H7 (cell line): ENCODE data around the gene LMO3. TPM values are rescaled to one million over a fixed set of nuclear protein-coding genes. Genes with fewer than 3 reads are reported as not detected.
"Not testable (repeated sequence)": the region's sequence is repeated elsewhere in the genome, so short reads cannot be mapped to it uniquely, and the experiment has no call there.

Experiments
- DNase-seq: peaks from one replicate; pipeline ENCODE4 v3.0.0; 2012
- H3K27me3 ChIP-seq: 2 replicates; pipeline ENCODE4 v1.6.0; 2011; ENCODE audit warnings: mild to moderate bottlenecking, low read length; ENCODE audit not compliant: control insufficient read depth, insufficient read depth
- H3K36me3 ChIP-seq: replicated peaks from 2 replicates; pipeline ENCODE4 v1.5.1; 2011; ENCODE audit warnings: low read length; ENCODE audit not compliant: control insufficient read depth, insufficient read depth
- H3K4me3 ChIP-seq: 2 replicates; pipeline ENCODE4 v1.5.1; 2011; ENCODE audit warnings: low read depth, mild to moderate bottlenecking, control low read depth, low read length, moderate library complexity; ENCODE audit not compliant: insufficient read depth
- total RNA-seq: library from RNA; depleted of rRNA; stranded (reverse); fragments of >200 nt; shearing (Covaris generic); gene quantifications from 2 replicates; pipeline ENCODE4 v1.2.3, GENCODE V29; 2014

Gene LMO3
- total RNA-seq, 1 experiment from 2014 or later, result 10.9 TPM

DNA sequence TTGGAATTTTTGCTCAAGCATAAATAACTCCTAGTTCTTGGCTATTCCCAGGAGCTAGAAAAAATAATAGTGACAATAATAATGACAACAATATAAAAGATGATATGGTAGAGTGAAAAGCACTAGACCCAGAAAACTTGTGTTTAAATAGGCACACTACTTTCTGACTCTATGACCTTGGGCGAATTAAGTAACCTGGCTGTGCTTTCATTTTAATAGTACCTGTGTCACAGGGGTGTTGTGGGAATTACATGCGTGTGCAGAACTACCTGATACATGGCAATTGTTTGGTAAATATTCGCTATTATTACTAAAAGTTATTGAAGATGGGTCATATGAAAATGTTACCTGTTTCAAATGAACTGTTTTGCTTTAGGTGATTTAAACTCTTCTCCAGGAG is 60.1 kb downstream of the LMO3 start:
- no peak for DNase-seq
- no peaks in the 10 kb centered on the region for H3K27me3 ChIP-seq
- H3K4me3 ChIP-seq, result no peak overlapping the region
- H3K36me3 ChIP-seq, result no peaks in the 10 kb centered on the region

DNA sequence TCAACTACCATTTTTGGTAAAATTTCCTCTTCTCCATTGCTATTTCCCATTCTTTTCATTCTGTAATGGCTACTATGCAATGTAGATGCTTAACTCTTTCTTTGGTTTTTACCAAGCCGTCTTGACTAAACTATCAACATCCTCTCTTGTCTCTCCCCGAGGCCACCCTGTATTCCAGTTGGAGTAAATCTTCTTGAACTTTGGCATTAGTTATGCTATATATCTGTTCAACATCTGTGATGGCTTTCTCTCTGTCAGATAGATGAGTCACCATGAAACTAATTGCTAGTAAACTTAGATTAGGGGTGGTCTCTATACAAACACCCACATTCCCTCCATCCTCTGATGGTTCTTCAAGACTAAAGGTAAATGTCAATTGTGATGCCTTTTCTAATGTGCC is 63.4 kb downstream of the LMO3 start:
- Histone ChIP-seq H3K4me3 (no peak overlapping the region), H3K36me3 (no peaks in the 10 kb centered on the region), H3K27me3 (no peaks in the 10 kb centered on the region)
- DNase-seq, result no peak

DNA sequence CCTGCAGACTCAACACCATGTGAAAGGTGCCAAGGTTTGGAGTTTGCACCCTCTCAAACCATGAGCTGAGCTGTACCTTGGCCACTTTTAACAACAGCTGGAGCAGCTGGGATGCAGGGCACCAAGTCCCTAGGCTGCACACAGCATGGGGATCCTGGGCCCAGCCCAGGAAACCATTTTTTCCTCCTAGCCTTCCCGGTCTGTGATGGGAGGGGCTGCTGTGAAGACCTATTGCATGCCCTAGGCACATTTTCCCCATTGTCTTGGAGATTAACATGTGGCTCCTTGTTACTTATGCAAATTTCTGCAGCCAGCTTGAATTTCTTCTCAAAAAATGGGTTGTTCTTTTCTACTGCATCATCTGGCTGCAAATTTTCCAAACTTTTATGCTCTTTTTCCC is 68.3 kb downstream of the LMO3 start:
- H3K36me3 ChIP-seq, H3K27me3 ChIP-seq, H3K4me3 ChIP-seq, DNase-seq: not testable (repeated sequence)

DNA sequence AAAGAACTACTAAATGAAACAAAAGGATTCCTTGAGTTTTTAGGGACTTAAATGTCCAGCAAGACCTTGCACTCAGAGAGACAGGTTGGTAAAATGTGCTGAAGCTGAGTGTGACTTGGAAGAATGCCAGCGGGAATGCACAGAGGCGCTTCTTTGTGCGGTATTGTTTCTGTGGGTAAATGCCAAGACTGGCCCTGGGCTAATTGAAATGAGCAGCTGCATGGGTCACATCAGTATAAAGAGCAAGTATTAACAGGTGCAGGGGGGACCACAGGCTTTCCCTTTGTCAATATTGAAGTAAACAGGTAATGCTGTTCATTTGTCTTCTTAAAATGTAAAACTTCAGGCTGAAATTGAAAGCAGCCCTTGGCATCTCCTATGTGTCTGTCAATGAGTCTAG is 74.3 kb downstream of the LMO3 start:
- DNase-seq, result no peak
- H3K36me3 ChIP-seq, result no peaks in the 10 kb centered on the region
- H3K27me3 ChIP-seq, result no peaks in the 10 kb centered on the region
- H3K4me3 ChIP-seq, result no peak overlapping the region

DNA sequence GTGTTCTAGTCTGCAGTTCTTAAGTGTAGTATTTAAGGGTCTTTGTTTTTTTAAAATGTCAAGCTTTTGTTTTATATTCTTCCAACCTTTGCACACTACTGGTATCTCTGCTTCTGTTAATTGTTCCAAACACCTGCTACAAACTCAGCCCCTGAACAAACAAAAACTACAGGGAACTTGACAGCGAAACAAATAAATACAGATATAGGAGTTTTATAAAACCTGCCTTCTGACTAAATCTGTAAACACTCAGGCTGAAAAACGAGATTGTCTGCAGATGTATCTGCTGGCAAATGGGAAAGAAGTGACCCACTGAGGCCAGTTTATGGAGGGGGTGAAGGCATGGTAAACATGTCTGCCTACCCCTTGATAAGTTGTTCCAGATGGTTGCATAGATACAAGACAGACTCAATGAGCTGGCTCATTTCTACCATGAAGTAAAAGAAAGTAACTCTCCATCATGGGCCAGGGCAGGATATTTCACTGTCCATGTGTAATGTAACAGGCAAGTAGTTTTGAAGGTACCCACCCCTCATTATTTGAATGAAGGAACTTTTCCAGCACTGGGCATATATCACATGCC is 75.6 kb downstream of the LMO3 start:
- H3K36me3 ChIP-seq, result no peaks in the 10 kb centered on the region
- H3K27me3 ChIP-seq, result no peaks in the 10 kb centered on the region
- DNase-seq, result no peak
- H3K4me3 ChIP-seq, result no peak overlapping the region

DNA sequence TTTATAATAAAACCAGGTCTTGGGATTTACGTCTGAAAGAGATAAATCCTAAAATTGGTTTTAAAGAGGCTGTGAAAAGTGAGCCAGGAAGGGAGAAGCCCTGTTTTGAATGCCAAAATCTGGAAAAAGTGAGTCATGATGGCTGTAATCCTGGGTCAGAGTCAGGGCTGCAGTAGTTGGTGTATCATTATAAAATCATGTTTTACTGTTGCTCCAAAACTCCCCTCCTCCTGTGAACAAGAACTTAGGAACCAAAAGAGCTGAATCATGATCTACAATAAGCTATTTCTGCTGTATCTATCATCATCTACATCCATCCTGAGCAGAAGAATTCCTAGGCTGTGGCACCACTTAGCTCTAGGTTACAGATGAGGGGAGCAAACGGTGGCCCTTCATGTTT is 79.3 kb downstream of the LMO3 start:
- Histone ChIP-seq H3K36me3 (no peaks in the 10 kb centered on the region), H3K27me3 (no peaks in the 10 kb centered on the region)
- DNase-seq, result no peak

DNA sequence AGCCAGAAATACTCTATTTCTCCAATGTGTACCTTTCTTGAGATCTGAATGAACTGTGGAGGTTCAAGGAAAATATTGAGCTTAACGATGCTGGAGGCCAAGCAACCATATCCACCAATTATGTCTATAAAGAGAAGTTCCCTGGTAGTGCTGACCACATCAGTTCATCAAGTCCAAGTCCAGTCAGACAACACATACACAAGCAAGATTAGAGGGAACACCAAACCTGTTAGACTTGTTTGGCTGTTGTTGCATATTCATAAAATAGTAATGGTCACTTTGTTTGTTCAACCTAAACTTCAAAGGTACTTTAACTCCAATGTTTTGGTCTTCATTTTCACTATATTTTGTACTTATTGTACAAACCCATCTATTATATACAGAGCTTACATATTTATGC is 81.6 kb downstream of the LMO3 start:
- Histone ChIP-seq H3K4me3 (no peak overlapping the region), H3K27me3 (no peaks in the 10 kb centered on the region), H3K36me3 (no peaks in the 10 kb centered on the region)
- no peak for DNase-seq

More for the DNA sequence above, 79.3 kb downstream of the LMO3 start:
- no peak overlapping the region for H3K4me3 ChIP-seq

DNA sequence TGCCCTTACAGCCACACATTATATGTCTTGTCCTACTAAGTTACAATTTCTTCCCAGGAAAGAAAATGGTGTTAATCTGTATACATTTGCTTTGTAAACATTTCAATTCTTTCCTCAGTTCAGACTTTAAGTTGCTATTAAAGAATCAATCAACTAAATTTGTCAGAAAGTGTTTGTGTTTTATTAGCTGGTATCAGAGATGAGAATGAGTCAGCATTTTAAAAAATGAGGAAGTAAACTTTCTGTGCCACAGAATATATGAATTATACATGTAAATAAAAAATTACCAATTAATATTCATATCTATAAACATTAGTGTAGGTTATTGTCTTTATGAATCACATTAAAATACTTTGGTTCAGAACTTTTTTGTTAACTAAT is 82.0 kb downstream of the LMO3 start:
- no peaks in the 10 kb centered on the region for H3K27me3 ChIP-seq
- no peaks in the 10 kb centered on the region for H3K36me3 ChIP-seq
- DNase-seq, result no peak
- H3K4me3 ChIP-seq, result no peak overlapping the region

DNA sequence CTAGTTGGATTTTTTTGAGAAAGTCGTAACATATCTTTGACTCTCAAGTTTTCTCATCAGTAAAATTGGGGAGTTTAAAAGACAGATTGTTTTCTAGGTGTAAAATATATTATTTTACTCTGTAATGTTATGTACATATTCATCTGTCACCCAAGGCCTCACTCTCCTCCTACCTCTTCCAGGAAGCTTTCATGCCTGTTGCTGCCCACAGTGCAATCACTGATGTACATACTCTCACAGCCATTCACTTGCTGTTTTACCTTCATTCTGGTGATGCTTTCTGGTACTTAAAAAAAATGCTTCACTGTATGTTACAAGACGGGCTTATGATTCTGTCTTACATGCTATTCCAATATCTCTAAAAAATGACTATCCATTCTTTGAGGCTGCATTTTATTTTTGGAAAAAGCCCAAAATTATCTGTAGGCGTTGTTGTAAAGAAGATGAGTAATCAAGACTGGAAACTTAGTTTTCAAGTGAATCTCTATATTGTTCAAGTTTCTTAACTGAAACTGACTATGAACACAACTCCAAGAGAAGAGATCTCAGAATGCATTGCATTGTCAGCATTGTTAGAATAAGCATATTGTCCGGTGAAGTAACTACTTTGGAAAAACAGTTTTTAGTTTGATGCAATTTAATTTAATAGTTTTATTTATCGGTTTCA is 82.5 kb downstream of the LMO3 start:
- no peak for DNase-seq
- Histone ChIP-seq H3K4me3 (no peak overlapping the region), H3K27me3 (no peaks in the 10 kb centered on the region), H3K36me3 (no peaks in the 10 kb centered on the region)

DNA sequence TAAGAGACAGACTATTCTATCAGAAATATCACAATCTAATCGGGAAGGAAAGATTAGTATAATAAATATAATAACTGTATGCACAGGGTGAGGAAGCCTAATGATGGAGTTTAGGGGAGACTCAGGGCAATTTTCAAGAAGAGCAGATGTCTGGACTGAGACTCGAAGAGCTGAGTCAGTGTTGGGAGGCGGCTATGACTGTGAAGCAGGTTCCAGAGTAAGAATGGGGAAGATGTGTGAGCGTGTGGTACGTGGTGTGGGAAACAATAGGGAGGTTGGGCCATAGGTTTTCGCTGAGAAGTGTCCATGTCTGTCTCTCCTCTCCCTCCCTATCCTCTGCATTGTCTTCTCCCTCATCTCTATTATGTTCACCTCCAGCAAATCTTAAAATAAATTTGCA is 85.6 kb downstream of the LMO3 start:
- Histone ChIP-seq H3K27me3 (no peaks in the 10 kb centered on the region), H3K4me3 (no peak overlapping the region), H3K36me3 (no peaks in the 10 kb centered on the region)
- no peak for DNase-seq

DNA sequence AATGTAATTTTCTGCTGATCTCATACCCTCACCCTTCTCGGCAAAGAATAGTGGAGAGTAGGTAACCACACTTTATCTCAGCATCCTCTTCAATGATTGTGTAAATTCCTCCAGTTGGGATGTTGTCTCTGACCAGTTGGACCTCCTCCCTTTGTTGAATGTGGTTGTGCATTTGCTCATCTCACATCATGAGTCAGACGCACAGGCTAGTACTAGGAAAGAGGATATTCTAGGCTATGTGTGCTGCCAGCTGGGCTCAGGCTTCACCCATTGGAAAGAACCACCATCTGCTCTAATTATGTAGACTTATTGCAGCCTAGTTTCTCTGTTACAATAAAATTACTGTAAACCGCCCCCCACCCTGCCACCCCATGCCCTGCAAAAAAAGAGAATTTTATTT is 90.3 kb downstream of the LMO3 start:
- H3K4me3 ChIP-seq, result no peak overlapping the region
- no peaks in the 10 kb centered on the region for H3K27me3 ChIP-seq
- H3K36me3 ChIP-seq, result no peaks in the 10 kb centered on the region
- no peak for DNase-seq

DNA sequence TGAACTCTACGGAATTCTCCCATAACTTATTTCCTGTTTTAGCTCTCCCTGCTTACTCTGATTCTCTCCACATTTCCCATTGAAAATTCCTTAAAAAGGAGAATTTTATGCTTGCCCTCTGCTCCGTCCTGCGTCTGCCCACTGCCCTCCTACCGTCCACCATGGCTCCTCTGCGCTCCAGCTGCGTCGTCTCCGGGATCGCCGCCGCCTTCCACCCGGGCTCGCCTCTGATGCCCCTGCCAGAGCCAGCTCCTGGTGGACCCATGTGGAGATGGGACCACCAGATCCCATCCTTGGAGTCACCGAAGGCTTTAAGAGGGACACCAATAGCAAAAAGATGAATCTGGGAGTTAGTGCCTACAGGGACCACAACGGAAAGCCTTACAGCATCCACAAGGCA is 92.7 kb downstream of the LMO3 start:
- no peak for DNase-seq
- Histone ChIP-seq H3K27me3 (no peaks in the 10 kb centered on the region), H3K4me3 (no peak overlapping the region), H3K36me3 (no peaks in the 10 kb centered on the region)

DNA sequence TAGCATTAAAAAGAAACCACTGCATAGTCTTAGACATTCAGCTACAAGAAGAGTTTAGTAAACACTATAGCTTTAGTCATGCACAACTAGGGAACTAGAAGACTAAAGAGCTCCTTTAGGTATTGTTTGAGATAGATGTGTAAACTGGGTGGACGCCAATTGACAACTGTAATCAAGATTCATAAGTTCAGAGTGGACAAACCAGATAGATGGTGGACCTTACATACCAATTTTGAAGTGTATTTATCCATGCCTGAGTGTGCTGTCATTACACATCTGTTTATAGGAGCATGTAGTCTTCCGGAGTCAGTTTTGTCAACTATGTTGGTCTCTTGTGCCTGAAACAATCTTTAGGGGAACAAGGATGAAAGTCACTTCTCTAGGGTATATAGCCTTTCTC is 96.6 kb downstream of the LMO3 start:
- no peak for DNase-seq
- no peaks in the 10 kb centered on the region for H3K36me3 ChIP-seq
- no peak overlapping the region for H3K4me3 ChIP-seq
- H3K27me3 ChIP-seq, result no peaks in the 10 kb centered on the region

DNA sequence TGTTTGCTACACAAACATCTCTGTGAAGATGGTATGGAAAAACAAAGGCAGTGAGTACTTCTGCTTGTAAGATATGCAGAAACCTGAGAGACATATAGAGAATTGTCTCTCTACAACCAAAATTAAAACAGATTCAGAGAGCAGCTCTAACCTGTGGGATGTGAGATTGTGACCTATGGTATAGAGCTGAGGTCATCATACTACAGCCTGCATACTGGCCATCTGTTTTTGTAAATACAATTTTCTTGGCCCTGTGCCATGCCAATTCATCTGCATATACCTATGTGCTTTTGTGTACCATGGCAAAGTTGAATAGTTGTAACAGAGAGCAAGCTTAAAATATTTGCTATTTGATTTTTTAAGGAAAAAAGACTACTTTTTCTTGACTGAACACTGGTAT is 99.6 kb downstream of the LMO3 start:
- no peak for DNase-seq
- H3K27me3 ChIP-seq, result no peaks in the 10 kb centered on the region
- no peaks in the 10 kb centered on the region for H3K36me3 ChIP-seq
- H3K4me3 ChIP-seq, result no peak overlapping the region

DNA sequence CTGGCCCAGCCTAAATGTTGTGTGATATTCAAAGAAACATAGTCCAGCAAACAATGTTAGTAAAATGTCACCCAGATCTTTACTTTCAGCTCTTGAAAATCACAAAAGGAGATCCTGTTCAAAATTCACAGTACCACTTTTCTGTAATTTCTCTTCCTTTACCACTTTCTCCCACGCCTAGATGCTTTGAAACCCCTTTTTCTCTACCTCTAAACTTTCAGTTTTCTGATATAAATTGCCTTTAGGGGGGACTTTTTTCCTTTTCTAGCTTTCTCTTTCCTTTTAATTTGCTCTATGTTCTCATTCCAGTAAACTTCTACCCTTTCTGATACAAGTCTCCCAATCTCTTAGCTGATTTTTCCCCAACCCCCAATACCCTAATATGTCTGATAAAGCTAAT is 101.8 kb downstream of the LMO3 start:
- no peak for DNase-seq
- H3K36me3 ChIP-seq, result no peaks in the 10 kb centered on the region
- H3K27me3 ChIP-seq, result no peaks in the 10 kb centered on the region
- no peak overlapping the region for H3K4me3 ChIP-seq

DNA sequence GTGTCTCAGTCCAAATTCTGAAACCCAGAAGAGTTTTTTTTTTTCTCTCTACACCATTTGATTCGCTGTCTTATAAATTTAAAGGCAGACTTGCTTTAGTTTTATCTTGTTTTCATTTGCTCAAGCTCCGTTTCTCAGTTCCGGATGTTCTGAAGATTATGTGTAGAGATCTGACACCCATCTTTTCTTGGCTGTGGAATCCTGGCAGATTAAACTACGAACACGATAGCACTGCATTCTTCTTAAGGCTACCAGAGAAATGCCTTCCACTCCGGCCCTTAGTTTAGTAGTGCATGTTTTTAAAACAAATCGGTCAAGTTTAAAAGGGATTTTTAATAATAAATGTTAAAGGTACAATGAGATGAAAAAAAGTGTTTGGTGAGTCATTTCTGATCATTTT is 106.4 kb downstream of the LMO3 start:
- no peak for DNase-seq
- H3K4me3 ChIP-seq, result no peak overlapping the region
- H3K27me3 ChIP-seq, result no peaks in the 10 kb centered on the region
- no peaks in the 10 kb centered on the region for H3K36me3 ChIP-seq
